PC-3 (cell line): ENCODE data around the gene DGKD.

Experiments
- EZH2 ChIP-seq: fragments of 300-600 bp; sonication (generic); IDR thresholded peaks from one replicate; pipeline ENCODE4 v1.6.1; 2017; ENCODE audit warnings: antibody characterized with exemption, mild to moderate bottlenecking, low read length; ENCODE audit not compliant: unreplicated experiment
- EZH2phosphoT487 ChIP-seq: fragments of 300-600 bp; sonication (generic); IDR thresholded peaks from 2 replicates; pipeline ENCODE4 v1.6.1; 2018; ENCODE audit warnings: mild to moderate bottlenecking, antibody characterized with exemption, low read length, borderline replicate concordance
- TF ChIP-seq, protein P1 (sequence below): fragments of 300-600 bp; sonication (generic); conservative IDR thresholded peaks from 2 replicates; pipeline ENCODE4 v1.5.1; 2017; ENCODE audit warnings: antibody characterized with exemption, low read depth, mild to moderate bottlenecking, low read length

- TF ChIP-seq, protein P1, sequence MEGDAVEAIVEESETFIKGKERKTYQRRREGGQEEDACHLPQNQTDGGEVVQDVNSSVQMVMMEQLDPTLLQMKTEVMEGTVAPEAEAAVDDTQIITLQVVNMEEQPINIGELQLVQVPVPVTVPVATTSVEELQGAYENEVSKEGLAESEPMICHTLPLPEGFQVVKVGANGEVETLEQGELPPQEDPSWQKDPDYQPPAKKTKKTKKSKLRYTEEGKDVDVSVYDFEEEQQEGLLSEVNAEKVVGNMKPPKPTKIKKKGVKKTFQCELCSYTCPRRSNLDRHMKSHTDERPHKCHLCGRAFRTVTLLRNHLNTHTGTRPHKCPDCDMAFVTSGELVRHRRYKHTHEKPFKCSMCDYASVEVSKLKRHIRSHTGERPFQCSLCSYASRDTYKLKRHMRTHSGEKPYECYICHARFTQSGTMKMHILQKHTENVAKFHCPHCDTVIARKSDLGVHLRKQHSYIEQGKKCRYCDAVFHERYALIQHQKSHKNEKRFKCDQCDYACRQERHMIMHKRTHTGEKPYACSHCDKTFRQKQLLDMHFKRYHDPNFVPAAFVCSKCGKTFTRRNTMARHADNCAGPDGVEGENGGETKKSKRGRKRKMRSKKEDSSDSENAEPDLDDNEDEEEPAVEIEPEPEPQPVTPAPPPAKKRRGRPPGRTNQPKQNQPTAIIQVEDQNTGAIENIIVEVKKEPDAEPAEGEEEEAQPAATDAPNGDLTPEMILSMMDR = no peak
- TF ChIP-seq EZH2 (no peak), EZH2phosphoT487 (no peak)
Observed at GRCh38 chr2:233359823-233360222, 5.5 kb downstream of the DGKD start.
